Measurements from ENCODE around the gene SLC30A5. TPM values are rescaled to one million over a fixed set of nuclear protein-coding genes. Genes with fewer than 3 reads are reported as not detected.
"Not testable (repeated sequence)": the region's sequence is repeated elsewhere in the genome, so short reads cannot be mapped to it uniquely, and the experiment has no call there.

The SLC30A5 gene
- total RNA-seq, 1 donor from 2014 or later: 62.7 TPM

DNA sequence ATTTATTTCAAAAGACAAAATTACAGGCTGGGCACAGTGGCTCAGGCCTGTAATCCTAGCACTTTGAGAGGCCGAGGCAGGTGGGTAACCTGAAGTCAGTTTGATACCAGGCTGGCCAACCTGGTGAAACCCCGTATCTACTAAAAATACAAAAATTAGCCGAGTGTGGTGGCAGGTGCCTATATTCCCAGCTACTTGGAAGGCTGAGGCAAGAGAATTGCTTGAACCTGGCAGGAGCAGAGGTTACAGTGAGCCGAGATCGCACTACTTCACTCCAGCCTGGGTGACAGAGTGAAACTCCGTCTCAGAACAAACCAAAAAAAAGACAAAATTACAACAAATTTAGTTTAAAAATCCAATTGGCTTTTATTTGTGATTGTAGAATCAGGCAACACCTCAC is 14.3 kb upstream of the SLC30A5 start:
- ATAC-seq: no peak
- intact Hi-C loops (cut with DNase I): no loop called here
- TF ChIP-seq, protein P1, sequence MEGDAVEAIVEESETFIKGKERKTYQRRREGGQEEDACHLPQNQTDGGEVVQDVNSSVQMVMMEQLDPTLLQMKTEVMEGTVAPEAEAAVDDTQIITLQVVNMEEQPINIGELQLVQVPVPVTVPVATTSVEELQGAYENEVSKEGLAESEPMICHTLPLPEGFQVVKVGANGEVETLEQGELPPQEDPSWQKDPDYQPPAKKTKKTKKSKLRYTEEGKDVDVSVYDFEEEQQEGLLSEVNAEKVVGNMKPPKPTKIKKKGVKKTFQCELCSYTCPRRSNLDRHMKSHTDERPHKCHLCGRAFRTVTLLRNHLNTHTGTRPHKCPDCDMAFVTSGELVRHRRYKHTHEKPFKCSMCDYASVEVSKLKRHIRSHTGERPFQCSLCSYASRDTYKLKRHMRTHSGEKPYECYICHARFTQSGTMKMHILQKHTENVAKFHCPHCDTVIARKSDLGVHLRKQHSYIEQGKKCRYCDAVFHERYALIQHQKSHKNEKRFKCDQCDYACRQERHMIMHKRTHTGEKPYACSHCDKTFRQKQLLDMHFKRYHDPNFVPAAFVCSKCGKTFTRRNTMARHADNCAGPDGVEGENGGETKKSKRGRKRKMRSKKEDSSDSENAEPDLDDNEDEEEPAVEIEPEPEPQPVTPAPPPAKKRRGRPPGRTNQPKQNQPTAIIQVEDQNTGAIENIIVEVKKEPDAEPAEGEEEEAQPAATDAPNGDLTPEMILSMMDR (IDR thresholded peaks at IDR 0.05): no peak
- Histone ChIP-seq H3K4me1 (no peaks in the 10 kb centered on the region), H3K27me3 (ENCODE audit: low read depth) (no peaks in the 10 kb centered on the region), H3K27ac (no peak overlapping the region), H3K4me3 (no peak overlapping the region), H3K36me3 (no peaks in the 10 kb centered on the region), H3K9me3 (no peaks in the 10 kb centered on the region)
- no peak for DNase-seq

DNA sequence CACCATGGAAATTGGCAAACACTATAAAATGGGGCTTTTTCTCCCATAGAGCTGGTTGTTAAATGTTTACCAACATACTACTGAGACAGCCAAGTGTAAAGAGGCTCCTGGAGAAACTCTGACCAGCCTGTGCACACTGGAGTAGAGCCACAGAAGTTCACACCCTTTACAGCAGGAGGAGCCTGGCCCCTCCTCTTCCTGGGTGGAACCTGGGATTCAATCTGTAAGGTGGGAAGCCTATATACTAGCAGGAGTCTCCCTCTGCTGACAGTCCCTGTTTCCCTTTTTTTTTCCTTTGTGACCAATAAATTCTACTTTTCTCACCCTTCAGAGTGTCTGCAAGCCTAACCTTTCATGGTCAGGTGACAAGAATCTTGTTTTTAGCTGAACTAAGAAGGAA is 10.4 kb upstream of the SLC30A5 start:
- TF ChIP-seq, protein P1 (IDR thresholded peaks at IDR 0.05): no peak
- Histone ChIP-seq H3K27ac (no peak overlapping the region), H3K9me3 (no peaks in the 10 kb centered on the region), H3K36me3 (no peaks in the 10 kb centered on the region), H3K4me1 (no peaks in the 10 kb centered on the region), H3K27me3 (ENCODE audit: low read depth) (no peaks in the 10 kb centered on the region), H3K4me3 (no peak overlapping the region)
- no peak for ATAC-seq
- no peak for DNase-seq
- intact Hi-C loops (cut with DNase I): no loop called here

DNA sequence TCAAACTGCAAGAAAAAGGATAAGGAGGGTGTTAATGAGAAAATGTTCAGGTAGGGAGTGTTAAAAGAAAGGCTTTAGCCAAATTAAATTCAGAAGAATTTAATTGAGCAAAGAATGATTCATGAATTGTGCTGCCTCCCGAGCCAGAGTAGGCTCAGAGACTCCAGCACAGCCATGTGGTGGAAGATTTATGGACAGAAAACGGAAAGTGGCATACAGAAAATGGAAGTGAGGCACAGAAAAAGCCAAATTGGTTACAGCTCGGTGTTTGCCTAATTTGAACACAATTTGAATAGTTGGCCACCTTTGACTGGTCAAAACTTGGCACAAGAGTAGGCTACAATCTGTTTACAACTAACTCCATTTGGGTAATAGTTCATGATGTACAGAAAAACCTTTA is 9.6 kb upstream of the SLC30A5 start:
- TF ChIP-seq, protein P1 (IDR thresholded peaks at IDR 0.05): no peak
- Histone ChIP-seq H3K4me3 (no peak overlapping the region), H3K36me3 (no peaks in the 10 kb centered on the region), H3K27me3 (ENCODE audit: low read depth) (no peaks in the 10 kb centered on the region), H3K9me3 (no peaks in the 10 kb centered on the region), H3K27ac (no peak overlapping the region), H3K4me1 (no peaks in the 10 kb centered on the region)
- intact Hi-C loops (cut with DNase I): no loop called here
- no peak for ATAC-seq
- no peak for DNase-seq

DNA sequence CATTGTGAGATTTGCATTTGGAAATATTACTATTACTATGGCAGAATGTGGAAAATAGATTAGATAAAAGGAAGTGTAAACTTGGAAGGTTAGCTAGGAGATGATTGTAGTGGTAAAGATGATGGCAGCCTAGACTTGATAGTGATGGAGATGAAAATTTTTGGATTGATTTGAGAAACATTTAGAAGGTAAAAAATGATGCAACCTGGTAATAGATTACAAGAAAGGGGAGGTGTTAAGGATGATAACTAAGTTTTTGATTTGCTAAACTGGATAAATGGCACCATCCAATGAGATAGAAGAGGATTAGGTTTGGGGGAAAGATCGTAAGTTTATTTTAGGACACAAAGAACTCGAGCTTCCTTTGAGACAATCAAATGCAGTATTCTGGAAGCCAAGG is 8.9 kb upstream of the SLC30A5 start:
- H3K27me3 ChIP-seq (ENCODE audit: low read depth): no peaks in the 10 kb centered on the region
- no peak overlapping the region for H3K4me3 ChIP-seq
- H3K36me3 ChIP-seq: no peaks in the 10 kb centered on the region
- H3K27ac ChIP-seq: no peak overlapping the region
- ATAC-seq: no peak
- H3K9me3 ChIP-seq: no peaks in the 10 kb centered on the region
- no peak for DNase-seq
- TF ChIP-seq, protein P1 (IDR thresholded peaks at IDR 0.05): no peak
- intact Hi-C loops (cut with DNase I): no loop called here
- no peaks in the 10 kb centered on the region for H3K4me1 ChIP-seq

DNA sequence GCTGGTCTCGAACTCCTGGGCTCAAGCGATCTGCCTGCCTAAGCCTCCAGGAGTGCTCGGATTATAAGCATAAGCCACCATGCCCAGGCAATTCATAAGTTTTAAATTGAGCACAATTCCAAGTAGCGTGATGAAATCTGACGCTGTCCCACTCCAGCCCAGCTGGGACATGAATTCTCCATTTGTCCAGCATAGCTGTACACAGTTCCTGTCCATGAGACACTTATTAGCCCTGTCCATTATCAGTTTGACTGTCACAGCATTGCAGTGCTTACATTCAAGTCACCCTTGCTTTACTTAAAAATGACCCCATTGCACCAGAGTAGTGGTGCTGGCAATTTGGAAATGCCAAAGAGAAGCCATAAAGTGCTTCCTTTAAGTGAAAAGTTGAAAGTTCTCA is 7.6 kb upstream of the SLC30A5 start:
- Histone ChIP-seq H3K4me1 (no peaks in the 10 kb centered on the region), H3K27ac (no peak overlapping the region), H3K27me3 (ENCODE audit: low read depth) (no peaks in the 10 kb centered on the region), H3K36me3 (no peaks in the 10 kb centered on the region), H3K4me3 (no peak overlapping the region), H3K9me3 (no peaks in the 10 kb centered on the region)
- intact Hi-C loops (cut with DNase I): no loop called here
- no peak for ATAC-seq
- no peak for DNase-seq
- TF ChIP-seq, protein P1 (IDR thresholded peaks at IDR 0.05): no peak

DNA sequence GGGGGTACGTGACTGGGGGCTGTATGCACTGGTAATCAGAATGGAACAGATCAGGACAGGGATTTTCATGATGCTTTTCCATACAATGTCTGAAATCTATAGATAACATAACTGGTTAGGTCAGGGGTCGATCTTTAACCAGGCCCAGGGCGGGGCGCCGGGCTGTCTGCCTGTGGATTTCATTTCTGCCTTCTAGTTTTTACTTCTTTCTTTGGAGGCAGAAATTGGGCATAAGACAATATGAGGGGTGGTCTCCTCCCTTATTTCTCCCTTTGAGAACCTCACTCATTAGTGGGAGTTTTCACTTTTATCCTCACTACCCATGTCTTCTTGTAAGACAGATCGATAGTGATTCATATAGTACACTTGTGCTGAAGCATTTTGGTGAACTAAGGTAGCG is 5.8 kb upstream of the SLC30A5 start:
- H3K36me3 ChIP-seq; H3K4me3 ChIP-seq; H3K4me1 ChIP-seq; DNase-seq; H3K27me3 ChIP-seq (ENCODE audit: low read depth); intact Hi-C loops (cut with DNase I); ATAC-seq; H3K9me3 ChIP-seq; H3K27ac ChIP-seq: not testable (repeated sequence)
